ENCODE measurements around the gene ZG16.
"Not testable (repeated sequence)": the region's sequence is repeated elsewhere in the genome, so short reads cannot be mapped to it uniquely, and the experiment has no call there.

ZG16 gene

GRCh38 chr16:29766571-29766970 lies 11.5 kb upstream of the ZG16 start:
- WGBS, 2 experiments, result 90 to 96% methylated on average over 3 of the region's 3 CpGs
- Histone ChIP-seq H3K4me3 (ENCODE audit: insufficient read depth, low read depth, low read length) (no peak overlapping the region), H3K36me3 (ENCODE audit: control insufficient read depth, insufficient read depth, low read length) (no peaks in the 10 kb centered on the region), H3K4me1 (ENCODE audit: control insufficient read depth, insufficient read depth, low read length) (no peaks in the 10 kb centered on the region), H3K9me3 (ENCODE audit: control insufficient read depth, low read length) (no peaks in the 10 kb centered on the region), H3K27ac (ENCODE audit: insufficient read depth, low read depth, low read length, poor library complexity, severe bottlenecking) (no peak overlapping the region), H3K27me3 (ENCODE audit: control insufficient read depth, insufficient read depth, low read length, poor library complexity, severe bottlenecking) (no peaks in the 10 kb centered on the region)

DNA sequence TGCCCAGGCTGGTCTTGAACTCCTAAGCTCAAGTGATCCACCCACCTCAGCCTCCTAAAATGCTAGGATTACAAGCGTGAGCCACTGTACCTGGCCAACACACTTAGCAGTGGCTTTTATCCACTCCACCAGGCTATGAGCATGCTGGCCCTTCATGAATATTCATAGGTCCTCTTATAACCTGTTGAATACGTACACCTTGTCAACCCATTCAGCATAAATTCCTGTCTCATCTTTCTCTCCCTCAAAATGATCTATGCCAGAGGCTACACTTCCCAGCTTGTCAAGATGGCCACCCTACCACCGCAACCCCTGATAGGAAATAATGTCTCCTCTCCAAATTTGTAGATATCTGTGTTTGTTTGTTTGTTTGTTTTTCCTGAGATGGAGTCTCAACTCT lies 11.0 kb upstream of the ZG16 start:
- WGBS, 2 experiments, result 92 to 94% methylated on average over 3 of the region's 3 CpGs
- H3K4me1 ChIP-seq (ENCODE audit: control insufficient read depth, insufficient read depth, low read length), result no peaks in the 10 kb centered on the region
- no peaks in the 10 kb centered on the region for H3K36me3 ChIP-seq (ENCODE audit: control insufficient read depth, insufficient read depth, low read length)
- no peak overlapping the region for H3K4me3 ChIP-seq (ENCODE audit: insufficient read depth, low read depth, low read length)
- H3K27me3 ChIP-seq (ENCODE audit: control insufficient read depth, insufficient read depth, low read length, poor library complexity, severe bottlenecking), result no peaks in the 10 kb centered on the region
- H3K9me3 ChIP-seq (ENCODE audit: control insufficient read depth, low read length), result no peaks in the 10 kb centered on the region
- H3K27ac ChIP-seq (ENCODE audit: insufficient read depth, low read depth, low read length, poor library complexity, severe bottlenecking), result no peak overlapping the region

- no peak overlapping the region for H3K27ac ChIP-seq (ENCODE audit: insufficient read depth, low read depth, low read length, poor library complexity, severe bottlenecking)
- WGBS, 2 experiments, result 91 to 92% methylated on average over 2 of the region's 2 CpGs
- no peaks in the 10 kb centered on the region for H3K36me3 ChIP-seq (ENCODE audit: control insufficient read depth, insufficient read depth, low read length)
- H3K4me3 ChIP-seq (ENCODE audit: insufficient read depth, low read depth, low read length), result no peak overlapping the region
- H3K4me1 ChIP-seq (ENCODE audit: control insufficient read depth, insufficient read depth, low read length), result no peaks in the 10 kb centered on the region
- no peaks in the 10 kb centered on the region for H3K27me3 ChIP-seq (ENCODE audit: control insufficient read depth, insufficient read depth, low read length, poor library complexity, severe bottlenecking)
- H3K9me3 ChIP-seq (ENCODE audit: control insufficient read depth, low read length), result no peaks in the 10 kb centered on the region
Observed at GRCh38 chr16:29769507-29769906, 8.5 kb upstream of the ZG16 start.

DNA sequence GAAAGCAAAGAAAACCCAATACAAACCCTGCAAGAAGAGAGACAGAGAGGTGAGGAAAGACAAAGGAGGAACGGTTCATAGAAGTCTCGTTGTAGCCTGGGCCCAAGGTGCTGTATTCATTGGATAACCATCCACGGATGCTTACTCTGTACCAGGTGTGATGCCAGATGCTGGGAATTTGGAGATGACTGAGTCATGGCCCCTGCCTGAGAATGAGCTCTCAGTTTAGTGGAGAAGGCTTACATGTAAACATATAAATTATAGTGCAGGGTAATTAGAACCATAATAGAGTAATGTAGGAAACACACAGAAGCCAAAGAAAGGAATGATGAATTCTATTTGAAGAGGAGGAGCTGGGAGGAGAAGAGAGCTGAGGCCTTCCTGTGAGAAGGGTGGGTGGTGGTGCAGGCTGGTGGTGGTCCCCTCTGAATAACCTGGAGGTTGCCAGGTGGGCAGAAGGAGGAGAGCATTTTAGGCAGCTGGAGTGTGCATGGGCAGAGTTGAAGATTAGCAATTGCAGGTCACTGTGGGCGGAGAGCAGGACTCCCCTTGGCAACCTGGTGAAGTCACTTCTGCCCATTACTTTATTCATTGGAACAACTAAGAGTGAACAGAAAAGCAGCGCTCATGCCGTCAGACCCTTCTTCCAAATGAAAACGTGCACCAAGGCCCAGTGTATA lies 7.7 kb upstream of the ZG16 start:
- H3K9me3 ChIP-seq (ENCODE audit: control insufficient read depth, low read length), result no peaks in the 10 kb centered on the region
- no peak overlapping the region for H3K4me3 ChIP-seq (ENCODE audit: insufficient read depth, low read depth, low read length)
- WGBS, 2 experiments, result 93 to 94% methylated on average over 7 of the region's 7 CpGs
- no peaks in the 10 kb centered on the region for H3K4me1 ChIP-seq (ENCODE audit: control insufficient read depth, insufficient read depth, low read length)
- no peaks in the 10 kb centered on the region for H3K36me3 ChIP-seq (ENCODE audit: control insufficient read depth, insufficient read depth, low read length)
- H3K27ac ChIP-seq (ENCODE audit: insufficient read depth, low read depth, low read length, poor library complexity, severe bottlenecking), result no peak overlapping the region
- no peaks in the 10 kb centered on the region for H3K27me3 ChIP-seq (ENCODE audit: control insufficient read depth, insufficient read depth, low read length, poor library complexity, severe bottlenecking)

- H3K9me3 ChIP-seq (ENCODE audit: control insufficient read depth, low read length); H3K27me3 ChIP-seq (ENCODE audit: control insufficient read depth, insufficient read depth, low read length, poor library complexity, severe bottlenecking); H3K36me3 ChIP-seq (ENCODE audit: control insufficient read depth, insufficient read depth, low read length); H3K27ac ChIP-seq (ENCODE audit: insufficient read depth, low read depth, low read length, poor library complexity, severe bottlenecking); H3K4me3 ChIP-seq (ENCODE audit: insufficient read depth, low read depth, low read length); H3K4me1 ChIP-seq (ENCODE audit: control insufficient read depth, insufficient read depth, low read length): not testable (repeated sequence)
- WGBS, 2 experiments, result 91 to 93% methylated on average over 7 of the region's 7 CpGs
Observed at GRCh38 chr16:29772330-29772729, 5.7 kb upstream of the ZG16 start.

DNA sequence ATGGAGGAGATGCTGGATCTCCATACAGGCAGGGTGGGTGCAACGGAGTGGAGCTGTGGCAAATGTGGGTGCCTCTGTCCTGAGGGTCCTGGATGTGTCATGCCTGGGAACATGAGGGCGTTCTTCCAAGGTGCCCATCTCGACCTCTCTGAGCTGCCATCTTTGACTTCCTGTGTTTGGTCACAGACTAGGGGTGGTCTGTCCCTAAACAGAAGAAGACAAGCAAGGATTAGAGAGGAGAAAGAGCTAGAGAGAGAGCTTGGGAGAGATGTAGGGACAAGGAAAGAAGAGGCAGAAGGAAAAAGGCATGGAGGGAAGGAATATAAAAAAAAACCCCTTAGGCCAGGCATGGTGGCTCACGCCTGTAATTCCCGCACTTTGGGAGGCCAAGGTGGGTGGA lies 3.3 kb upstream of the ZG16 start:
- 90 to 92% methylated on average over 5 of the region's 5 CpGs for WGBS, 2 experiments
- no peak overlapping the region for H3K4me3 ChIP-seq (ENCODE audit: insufficient read depth, low read depth, low read length)

GRCh38 chr16:29775742-29776408 lies 2.2 kb upstream of the ZG16 start:
- 80 to 84% methylated on average over 4 of the region's 4 CpGs for WGBS, 2 experiments
- H3K27ac ChIP-seq (ENCODE audit: insufficient read depth, low read depth, low read length, poor library complexity, severe bottlenecking), result no peak overlapping the region
- no peaks in the 10 kb centered on the region for H3K9me3 ChIP-seq (ENCODE audit: control insufficient read depth, low read length)

More for the DNA sequence above, 3.3 kb upstream of the ZG16 start:
- H3K9me3 ChIP-seq (ENCODE audit: control insufficient read depth, low read length), result no peaks in the 10 kb centered on the region
- no peaks in the 10 kb centered on the region for H3K36me3 ChIP-seq (ENCODE audit: control insufficient read depth, insufficient read depth, low read length)
- H3K27me3 ChIP-seq (ENCODE audit: control insufficient read depth, insufficient read depth, low read length, poor library complexity, severe bottlenecking), result peaks cover 5% of the 10 kb centered on the region
- no peaks in the 10 kb centered on the region for H3K4me1 ChIP-seq (ENCODE audit: control insufficient read depth, insufficient read depth, low read length)
- H3K27ac ChIP-seq (ENCODE audit: insufficient read depth, low read depth, low read length, poor library complexity, severe bottlenecking), result no peak overlapping the region

GRCh38 chr16:29779474-29779873 lies 1.4 kb downstream of the ZG16 start:
- Histone ChIP-seq H3K27ac (ENCODE audit: insufficient read depth, low read depth, low read length, poor library complexity, severe bottlenecking) (no peak overlapping the region), H3K27me3 (ENCODE audit: control insufficient read depth, insufficient read depth, low read length, poor library complexity, severe bottlenecking) (peaks cover 5% of the 10 kb centered on the region), H3K36me3 (ENCODE audit: control insufficient read depth, insufficient read depth, low read length) (no peaks in the 10 kb centered on the region), H3K4me3 (ENCODE audit: insufficient read depth, low read depth, low read length) (no peak overlapping the region), H3K9me3 (ENCODE audit: control insufficient read depth, low read length) (no peaks in the 10 kb centered on the region), H3K4me1 (ENCODE audit: control insufficient read depth, insufficient read depth, low read length) (no peaks in the 10 kb centered on the region)
- 77 to 78% methylated on average over 10 of the region's 10 CpGs for WGBS, 2 experiments

More at GRCh38 chr16:29775742-29776408, 2.2 kb upstream of the ZG16 start:
- no peak overlapping the region for H3K4me3 ChIP-seq (ENCODE audit: insufficient read depth, low read depth, low read length)
- H3K4me1 ChIP-seq (ENCODE audit: control insufficient read depth, insufficient read depth, low read length), result no peaks in the 10 kb centered on the region
- H3K36me3 ChIP-seq (ENCODE audit: control insufficient read depth, insufficient read depth, low read length), result no peaks in the 10 kb centered on the region
- H3K27me3 ChIP-seq (ENCODE audit: control insufficient read depth, insufficient read depth, low read length, poor library complexity, severe bottlenecking), result peaks cover 5% of the 10 kb centered on the region

DNA sequence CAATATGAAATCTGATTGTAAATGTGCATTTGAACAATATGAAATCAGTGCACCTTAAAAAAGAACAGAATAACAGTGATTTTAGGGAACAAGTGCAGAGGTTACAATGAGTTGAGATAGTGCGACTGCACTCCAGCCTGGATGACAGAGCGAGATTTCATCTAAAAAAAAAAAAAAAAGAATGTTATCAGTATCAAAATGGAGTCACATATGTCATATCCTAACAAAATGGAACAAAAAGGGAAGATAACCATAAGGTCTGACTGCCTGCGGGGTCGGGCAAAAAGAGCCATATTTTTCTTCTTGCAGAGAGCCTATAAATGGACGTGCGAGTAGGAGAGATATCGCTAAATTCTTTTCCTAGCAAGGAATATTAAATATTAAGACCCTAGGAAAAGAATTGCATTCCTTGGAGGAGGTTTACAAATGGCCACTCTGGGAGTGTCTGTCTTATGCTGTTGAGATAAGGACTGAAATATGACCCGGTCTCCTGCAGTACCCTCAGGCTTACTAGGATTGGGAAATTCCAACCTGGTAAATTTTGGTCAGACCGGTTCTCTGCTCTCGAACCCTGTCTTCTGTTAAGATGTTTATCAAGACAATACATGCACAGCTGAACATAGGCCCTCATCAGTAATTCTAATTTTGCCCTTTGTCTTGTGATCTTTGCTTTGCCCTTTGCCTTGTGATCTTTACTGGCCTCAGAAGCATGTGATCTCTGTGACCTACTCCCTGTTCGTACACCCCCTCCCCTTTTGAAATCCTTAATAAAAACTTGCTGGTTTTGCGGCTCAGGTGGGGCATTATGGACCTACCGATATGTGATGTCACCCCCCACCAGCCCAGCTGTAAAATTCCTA lies 5.3 kb downstream of the ZG16 start:
- not testable (repeated sequence) for H3K36me3 ChIP-seq (ENCODE audit: control insufficient read depth, insufficient read depth, low read length); H3K4me3 ChIP-seq (ENCODE audit: insufficient read depth, low read depth, low read length); H3K4me1 ChIP-seq (ENCODE audit: control insufficient read depth, insufficient read depth, low read length); H3K27me3 ChIP-seq (ENCODE audit: control insufficient read depth, insufficient read depth, low read length, poor library complexity, severe bottlenecking); H3K27ac ChIP-seq (ENCODE audit: insufficient read depth, low read depth, low read length, poor library complexity, severe bottlenecking); H3K9me3 ChIP-seq (ENCODE audit: control insufficient read depth, low read length)
- 89 to 90% methylated on average over 13 of the region's 13 CpGs for WGBS, 2 experiments

- 91 to 100% methylated on average over 1 to 2 of the region's 2 CpGs for WGBS, 2 experiments
Observed at GRCh38 chr16:29784157-29784556, 6.1 kb downstream of the ZG16 start.

More at GRCh38 chr16:29784157-29784556, 6.1 kb downstream of the ZG16 start:
- no peak overlapping the region for H3K27ac ChIP-seq (ENCODE audit: insufficient read depth, low read depth, low read length, poor library complexity, severe bottlenecking)
- H3K36me3 ChIP-seq (ENCODE audit: control insufficient read depth, insufficient read depth, low read length), result no peaks in the 10 kb centered on the region
- no peaks in the 10 kb centered on the region for H3K4me1 ChIP-seq (ENCODE audit: control insufficient read depth, insufficient read depth, low read length)
- no peaks in the 10 kb centered on the region for H3K9me3 ChIP-seq (ENCODE audit: control insufficient read depth, low read length)
- H3K4me3 ChIP-seq (ENCODE audit: insufficient read depth, low read depth, low read length), result no peak overlapping the region
- no peaks in the 10 kb centered on the region for H3K27me3 ChIP-seq (ENCODE audit: control insufficient read depth, insufficient read depth, low read length, poor library complexity, severe bottlenecking)
